ENCODE results near the gene RPLP1.

DNA sequence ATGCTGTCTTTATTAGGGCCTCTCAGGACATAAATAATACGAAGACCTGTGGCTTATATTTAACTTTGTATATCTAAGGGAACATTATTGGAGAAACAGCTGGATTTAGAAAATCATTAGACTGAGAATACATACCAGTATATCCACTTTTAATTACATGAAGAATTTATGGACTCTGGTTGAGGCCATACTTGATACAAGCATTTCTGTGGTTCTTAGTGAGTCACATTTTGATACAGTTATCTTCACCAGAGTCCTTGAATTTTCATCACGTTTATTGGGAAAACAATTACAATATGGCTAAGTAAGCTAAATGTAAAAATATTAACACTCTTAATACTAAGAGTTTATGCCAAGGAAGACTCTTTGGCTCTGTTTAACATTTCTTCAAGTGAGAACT is 28.6 kb upstream of the RPLP1 start:
- TF ChIP-seq POLR2A (IDR thresholded peaks at IDR 0.05) = no peak
- TF ChIP-seq CTCF (IDR thresholded peaks at IDR 0.05) = no peak

All from lower leg skin (tissue), 3 donors.